Tibial artery (tissue), 4 donors: Measurements from ENCODE around the gene ARL4A.
"Not testable (repeated sequence)": the region's sequence is repeated elsewhere in the genome, so short reads cannot be mapped to it uniquely, and the experiment has no call there.

Source experiments
- DNase-seq, 2 donors: peaks; one replicate each; pipeline ENCODE4 v3.0.0-alpha.2; 2019
- H3K27ac ChIP-seq, 2 donors: fragments of 200-600 bp; sonication (generic) in 1 of 2; 1 replicate in 1 of 2; 2 replicates in 1 of 2; pipeline ENCODE4 v1.5.1; 2018 to 2019; ENCODE audit warnings: mild to moderate bottlenecking in 1 of 2
- H3K27me3 ChIP-seq, 2 donors: fragments of 200-600 bp; sonication (generic) in 1 of 2; one replicate each; pipeline versions ENCODE4 v1.5.1 to v1.6.0; 2016 to 2019
- H3K36me3 ChIP-seq, 3 donors: fragments of 200-600 bp; sonication (generic) in 2 of 3; one replicate each; pipeline ENCODE4 v1.5.1; 2016 to 2019; ENCODE audit warnings: mild to moderate bottlenecking in 2 of 3
- H3K4me1 ChIP-seq, 4 donors: fragments of 200-600 bp; sonication (generic) in 2 of 4; 1 replicate in 3 of 4; 2 replicates in 1 of 4; pipeline ENCODE4 v1.5.1; 2016 to 2019
- H3K4me3 ChIP-seq, 2 donors: fragments of 200-600 bp; sonication (generic) in 1 of 2; 1 replicate in 1 of 2; 2 replicates in 1 of 2; pipeline ENCODE4 v1.5.1; 2018 to 2019; ENCODE audit warnings: mild to moderate bottlenecking in 2 of 2
- H3K9me3 ChIP-seq, 3 donors: fragments of 200-600 bp; sonication (generic) in 1 of 3; one replicate each; pipeline ENCODE4 v1.5.1; 2016 to 2019
- CTCF ChIP-seq, 2 experiments: fragments of 200-600 bp in 1 of 2; fragments of 450-650 bp in 1 of 2; IDR thresholded peaks; one replicate each; pipeline ENCODE4 v1.5.1; 2017 to 2019; ENCODE audit warnings: antibody characterized with exemption in 2 of 2, mild to moderate bottlenecking in 1 of 2, moderate library complexity in 1 of 2
- intact Hi-C: fragments of 100-400 bp; cut with DNase I; formaldehyde crosslinking; loops from one replicate; pipeline ENCODE4 v1.15.0; 2023; ENCODE audit warnings: low total_unique reads

The ARL4A gene

GRCh38 chr7:12661581-12661980 is 25.9 kb upstream of the ARL4A start:
- Histone ChIP-seq H3K4me1 (no peaks in the 10 kb centered on the region), H3K27me3 (no peaks in the 10 kb centered on the region), H3K9me3 (no peaks in the 10 kb centered on the region), H3K4me3 (no peak overlapping the region), H3K27ac (no peak overlapping the region), H3K36me3 (no peaks in the 10 kb centered on the region)
- intact Hi-C loops, result no loop called here
- TF ChIP-seq CTCF (IDR thresholded peaks at IDR 0.05), result no peak
- no peak for DNase-seq

GRCh38 chr7:12670000-12670729 is 17.3 kb upstream of the ARL4A start:
- no peak for DNase-seq
- Histone ChIP-seq H3K27ac (no peak overlapping the region), H3K27me3 (no peaks in the 10 kb centered on the region), H3K36me3 (no peaks in the 10 kb centered on the region), H3K4me1 (no peaks in the 10 kb centered on the region), H3K4me3 (no peak overlapping the region), H3K9me3 (no peaks in the 10 kb centered on the region)
- intact Hi-C loops, result no loop called here
- TF ChIP-seq CTCF (IDR thresholded peaks at IDR 0.05), result no peak

- Histone ChIP-seq H3K27me3 (no peaks in the 10 kb centered on the region), H3K36me3 (no peaks in the 10 kb centered on the region), H3K4me3 (no peak overlapping the region), H3K27ac (no peak overlapping the region), H3K4me1 (no peaks in the 10 kb centered on the region), H3K9me3 (peaks cover 0 to 5% (median 0%) of the 10 kb centered on the region in 3 donors)
- no peak for TF ChIP-seq CTCF (IDR thresholded peaks at IDR 0.05)
- DNase-seq, result no peak
- intact Hi-C loops, result no loop called here
Measured at GRCh38 chr7:12670743-12671520, 16.5 kb upstream of the ARL4A start.

DNA sequence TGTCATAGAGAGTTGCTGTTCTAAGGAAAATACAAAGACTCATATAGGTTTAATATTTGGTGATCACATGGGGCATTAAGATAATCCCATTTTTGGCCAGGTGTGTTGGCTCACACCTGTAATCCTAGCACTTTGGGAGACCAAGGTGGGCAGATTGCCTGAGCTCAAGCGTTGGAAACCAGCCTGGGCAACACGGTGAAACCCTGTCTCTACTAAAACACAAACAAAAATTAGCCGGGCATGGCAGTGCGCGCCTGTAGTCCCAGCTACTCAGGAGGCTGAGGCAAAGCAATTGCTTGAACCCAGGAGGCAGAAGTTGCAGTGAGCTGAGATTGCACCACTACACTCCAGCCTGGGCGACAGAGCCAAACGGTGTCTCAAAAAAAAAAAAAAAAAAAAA is 14.0 kb upstream of the ARL4A start:
- H3K4me3 ChIP-seq, DNase-seq, H3K9me3 ChIP-seq, H3K27ac ChIP-seq, H3K27me3 ChIP-seq, H3K4me1 ChIP-seq, H3K36me3 ChIP-seq, intact Hi-C loops: not testable (repeated sequence)

GRCh38 chr7:12674053-12674452 is 13.4 kb upstream of the ARL4A start:
- intact Hi-C loops, result no loop called here
- Histone ChIP-seq H3K27me3 (no peaks in the 10 kb centered on the region), H3K4me1 (no peaks in the 10 kb centered on the region), H3K9me3 (peaks cover 0 to 7% (median 0%) of the 10 kb centered on the region in 3 donors), H3K27ac (no peak overlapping the region), H3K36me3 (no peaks in the 10 kb centered on the region), H3K4me3 (no peak overlapping the region)
- no peak for TF ChIP-seq CTCF (IDR thresholded peaks at IDR 0.05)
- DNase-seq, result no peak

GRCh38 chr7:12674861-12675260 is 12.6 kb upstream of the ARL4A start:
- no peak for DNase-seq
- no peak for TF ChIP-seq CTCF (IDR thresholded peaks at IDR 0.05)
- peaks cover 0 to 7% (median 0%) of the 10 kb centered on the region in 3 donors for H3K9me3 ChIP-seq
- H3K4me3 ChIP-seq, result no peak overlapping the region
- H3K36me3 ChIP-seq, result no peaks in the 10 kb centered on the region
- no peaks in the 10 kb centered on the region for H3K27me3 ChIP-seq
- no peaks in the 10 kb centered on the region for H3K4me1 ChIP-seq
- intact Hi-C loops, result no loop called here
- no peak overlapping the region for H3K27ac ChIP-seq
